GM23338 (cell line): ENCODE data around the gene NDUFB2. TPM values are rescaled to one million over a fixed set of nuclear protein-coding genes. Genes with fewer than 3 reads are reported as not detected.

Source experiments
- ATAC-seq: fragments of 200-7000 bp; cut with Tn5 transposase; 3 replicates; pipeline ENCODE4 v1.9.1; 2020
- DNase-seq: peaks from one replicate; pipeline ENCODE4 v3.0.0-alpha.2; 2015; ENCODE audit warnings: low spot score
- H2AFZ ChIP-seq: fragments of 200-600 bp; sonication (generic); 2 replicates; pipeline ENCODE4 v1.8.0; 2016; ENCODE audit warnings: antibody characterized with exemption, mild to moderate bottlenecking, moderate library complexity
- H3F3A ChIP-seq: fragments of 200-600 bp; sonication (generic); replicated peaks from 2 replicates; pipeline ENCODE4 v1.8.0; 2017; ENCODE audit warnings: antibody characterized with exemption, mixed run types, low read depth
- H3K27ac ChIP-seq: fragments of 200-600 bp; sonication (generic); 2 replicates; pipeline ENCODE4 v1.6.1; 2016; ENCODE audit warnings: low read depth
- H3K27me3 ChIP-seq: fragments of 200-600 bp; sonication (generic); 2 replicates; pipeline ENCODE4 v1.8.0; 2016; ENCODE audit warnings: mild to moderate bottlenecking, mixed run types, moderate library complexity; ENCODE audit not compliant: insufficient read depth
- H3K36me3 ChIP-seq: fragments of 200-600 bp; sonication (generic); 2 replicates; pipeline ENCODE4 v1.8.0; 2016; ENCODE audit warnings: mild to moderate bottlenecking; ENCODE audit not compliant: insufficient read depth
- H3K4me1 ChIP-seq: fragments of 200-600 bp; sonication (generic); 2 replicates; pipeline ENCODE4 v1.8.0; 2016; ENCODE audit warnings: mild to moderate bottlenecking, moderate library complexity; ENCODE audit not compliant: insufficient read depth
- H3K4me2 ChIP-seq: fragments of 200-600 bp; sonication (generic); 2 replicates; pipeline ENCODE4 v1.7.1; 2017; ENCODE audit warnings: mixed run types
- H3K4me3 ChIP-seq: fragments of 200-600 bp; sonication (generic); 2 replicates; pipeline ENCODE4 v1.6.1; 2016; ENCODE audit warnings: mixed run types
- H3K79me2 ChIP-seq: fragments of 200-600 bp; sonication (generic); replicated peaks from 2 replicates; pipeline ENCODE4 v1.8.0; 2017; ENCODE audit warnings: mild to moderate bottlenecking; ENCODE audit not compliant: insufficient read depth
- H3K9me2 ChIP-seq: fragments of 200-600 bp; sonication (generic); 2 replicates; pipeline ENCODE4 v1.8.0; 2017; ENCODE audit not compliant: insufficient read depth
- H4K20me1 ChIP-seq: fragments of 200-600 bp; sonication (generic); replicated peaks from 2 replicates; pipeline ENCODE4 v1.8.0; 2017; ENCODE audit warnings: mild to moderate bottlenecking; ENCODE audit not compliant: insufficient read depth
- H3K27ac Mint-ChIP-seq: 2 replicates; pipeline ENCODE4 v1.8.0; 2020; ENCODE audit warnings: inconsistent platforms, mild to moderate bottlenecking, moderate library complexity, mixed read lengths
- H3K27me3 Mint-ChIP-seq: 3 replicates; pipeline ENCODE4 v1.8.0; 2022; ENCODE audit warnings: low read depth, mild to moderate bottlenecking, moderate library complexity, mixed read lengths, inconsistent platforms; ENCODE audit not compliant: insufficient read depth, poor library complexity
- H3K36me3 Mint-ChIP-seq: 3 replicates; pipeline ENCODE4 v1.8.0; 2021; ENCODE audit warnings: low read depth, mild to moderate bottlenecking, inconsistent platforms, moderate library complexity, mixed read lengths
- H3K4me1 Mint-ChIP-seq: 3 replicates; pipeline ENCODE4 v1.8.0; 2020; ENCODE audit warnings: mild to moderate bottlenecking, inconsistent platforms, mixed read lengths
- H3K4me3 Mint-ChIP-seq: 3 replicates; pipeline ENCODE4 v1.8.0; 2021; ENCODE audit warnings: moderate library complexity, mild to moderate bottlenecking, inconsistent platforms, mixed read lengths
- H3K9me3 Mint-ChIP-seq: 3 replicates; pipeline ENCODE4 v1.8.0; 2020; ENCODE audit warnings: moderate library complexity, mild to moderate bottlenecking, inconsistent platforms, mixed read lengths
- CREB1 ChIP-seq: fragments of 250-450 bp; sonication (Bioruptor Pico); IDR thresholded peaks from 2 replicates; pipeline ENCODE4 v1.5.0; 2020; ENCODE audit warnings: low read depth, mild to moderate bottlenecking, moderate library complexity
- CTCF ChIP-seq, 2 experiments: fragments of 200-600 bp in 1 of 2; sonication (generic) in 1 of 2; conservative IDR thresholded peaks; 2 replicates each; pipeline versions ENCODE4 v1.5.1 to v1.6.1; 2016 to 2017; ENCODE audit warnings: antibody characterized with exemption in 2 of 2, low read depth in 2 of 2, mild to moderate bottlenecking in 2 of 2, moderate library complexity in 1 of 2
- EZH2 ChIP-seq: fragments of 200-600 bp; sonication (generic); IDR thresholded peaks from one replicate; pipeline ENCODE4 v1.8.0; 2017; ENCODE audit warnings: antibody characterized with exemption, mild to moderate bottlenecking, low read depth; ENCODE audit not compliant: unreplicated experiment
- JUNB ChIP-seq: IDR thresholded peaks from one replicate; pipeline ENCODE4 v1.6.1; 2016; ENCODE audit warnings: antibody characterized with exemption; ENCODE audit not compliant: unreplicated experiment
- NANOG ChIP-seq: IDR thresholded peaks from 2 replicates; pipeline ENCODE4 v1.6.1; 2016; ENCODE audit warnings: antibody characterized with exemption, borderline replicate concordance
- POLR2AphosphoS5 ChIP-seq: IDR thresholded peaks from 2 replicates; pipeline ENCODE4 v1.6.1; 2016; ENCODE audit warnings: antibody characterized with exemption, low read depth
- STAT1 ChIP-seq: IDR thresholded peaks from one replicate; pipeline ENCODE4 v1.6.1; 2016; ENCODE audit warnings: antibody characterized with exemption; ENCODE audit not compliant: unreplicated experiment
- ZNF114 ChIP-seq: fragments of 250-450 bp; sonication (Bioruptor Pico); IDR thresholded peaks from 2 replicates; pipeline ENCODE4 v1.5.0; 2020; ENCODE audit warnings: mild to moderate bottlenecking, moderate library complexity
- ZNF331 ChIP-seq: fragments of 250-450 bp; sonication (Bioruptor Pico); IDR thresholded peaks from 2 replicates; pipeline ENCODE4 v1.5.0; 2020; ENCODE audit warnings: low read depth, mild to moderate bottlenecking, moderate library complexity
- ZNF462 ChIP-seq: fragments of 250-450 bp; sonication (Bioruptor Pico); IDR thresholded peaks from 2 replicates; pipeline ENCODE4 v1.5.0; 2020; ENCODE audit warnings: mild to moderate bottlenecking, moderate library complexity
- polyA plus RNA-seq: library from polyadenylated mRNA; unstranded; fragments of >200 nt; fragmentation: Nextera tagmentation; extraction: Ambion mirVana; gene quantifications from 2 replicates; pipeline ENCODE4 v1.2.1, GENCODE V29; 2016
- total RNA-seq: library from RNA; depleted of rRNA; stranded (reverse); fragments of >200 nt; shearing (Covaris generic); gene quantifications from 2 replicates; pipeline ENCODE4 v1.2.3, GENCODE V29; 2014

The NDUFB2 gene
- total and polyA plus RNA-seq, 2 experiments from 2014 or later, result 306 to 382 TPM

GRCh38 chr7:140744005-140744404, 47.5 kb downstream of the NDUFB2 start:
- Histone ChIP-seq H4K20me1 (no peaks in the 10 kb centered on the region), H3K4me3 (no peak overlapping the region), H3K9me2 (no peaks in the 10 kb centered on the region), H3F3A (no peaks in the 10 kb centered on the region), H3K27me3 (no peaks in the 10 kb centered on the region), H3K27ac (no peak overlapping the region), H3K36me3 (no peaks in the 10 kb centered on the region), H3K4me1 (peaks cover 9% of the 10 kb centered on the region; the same call in 1 of the 2 replicates), H3K79me2 (no peaks in the 10 kb centered on the region), H3K4me2 (no peak overlapping the region), H2AFZ (no peak overlapping the region)
- Mint-ChIP-seq H3K27ac (no peak overlapping the region), H3K27me3 (no peaks in the 10 kb centered on the region), H3K9me3 (no peaks in the 10 kb centered on the region), H3K4me3 (no peak overlapping the region), H3K36me3 (peaks cover 11% of the 10 kb centered on the region; the same call in 2 of the 3 replicates), H3K4me1 (peaks cover 10% of the 10 kb centered on the region; the same call in 2 of the 3 replicates)
- DNase-seq (no peak), ATAC-seq (no peak)
- TF ChIP-seq POLR2AphosphoS5 (no peak), ZNF331 (CRISPR knock-in tag) (no peak), CTCF (conservative IDR thresholded peaks at IDR 0.05; ENCODE audit: low read depth in 2 of 2) (no peak), ZNF114 (CRISPR knock-in tag) (no peak), EZH2 (no peak), JUNB (no peak)

GRCh38 chr7:140745266-140746058, 49.0 kb downstream of the NDUFB2 start:
- no peaks in the 10 kb centered on the region for H3K9me3 Mint-ChIP-seq
- H3K4me2 ChIP-seq, result no peak overlapping the region
- H3K9me2 ChIP-seq, result no peaks in the 10 kb centered on the region
- no peaks in the 10 kb centered on the region for H3K36me3 ChIP-seq
- H3K4me1 Mint-ChIP-seq, result peaks cover 10% of the 10 kb centered on the region; the same call in 2 of the 3 replicates
- ATAC-seq, result no peak
- DNase-seq, result no peak
- no peak overlapping the region for H3K4me3 Mint-ChIP-seq
- H3K36me3 Mint-ChIP-seq, result peaks cover 6% of the 10 kb centered on the region; the same call in 2 of the 3 replicates
- no peak overlapping the region for H3K27ac ChIP-seq
- no peaks in the 10 kb centered on the region for H4K20me1 ChIP-seq
- H3K27me3 ChIP-seq, result no peaks in the 10 kb centered on the region
- no peaks in the 10 kb centered on the region for H3K79me2 ChIP-seq
- H3K4me3 ChIP-seq, result no peak overlapping the region
- H3F3A ChIP-seq, result no peaks in the 10 kb centered on the region
- no peak overlapping the region for H3K27ac Mint-ChIP-seq
- no peak overlapping the region for H2AFZ ChIP-seq
- H3K4me1 ChIP-seq, result peaks cover 2% of the 10 kb centered on the region; the same call in 1 of the 2 replicates
- H3K27me3 Mint-ChIP-seq, result no peaks in the 10 kb centered on the region
- no peak for TF ChIP-seq ZNF462
- TF ChIP-seq ZNF114 (CRISPR knock-in tag), result no peak
- TF ChIP-seq CREB1 (CRISPR knock-in tag), result no peak
- TF ChIP-seq ZNF331 (CRISPR knock-in tag), result no peak
- no peak for TF ChIP-seq EZH2
- no peak for TF ChIP-seq POLR2AphosphoS5
- no peak for TF ChIP-seq NANOG
- no peak for TF ChIP-seq CTCF (conservative IDR thresholded peaks at IDR 0.05; ENCODE audit: low read depth in 2 of 2)
- TF ChIP-seq STAT1, result no peak
